ENCODE measurements around the gene TEX29. TPM values are rescaled to one million over a fixed set of nuclear protein-coding genes. Genes with fewer than 3 reads are reported as not detected.

TEX29 gene
- total and polyA plus RNA-seq, 2 donors, result 0.80 to 10.1 TPM

DNA sequence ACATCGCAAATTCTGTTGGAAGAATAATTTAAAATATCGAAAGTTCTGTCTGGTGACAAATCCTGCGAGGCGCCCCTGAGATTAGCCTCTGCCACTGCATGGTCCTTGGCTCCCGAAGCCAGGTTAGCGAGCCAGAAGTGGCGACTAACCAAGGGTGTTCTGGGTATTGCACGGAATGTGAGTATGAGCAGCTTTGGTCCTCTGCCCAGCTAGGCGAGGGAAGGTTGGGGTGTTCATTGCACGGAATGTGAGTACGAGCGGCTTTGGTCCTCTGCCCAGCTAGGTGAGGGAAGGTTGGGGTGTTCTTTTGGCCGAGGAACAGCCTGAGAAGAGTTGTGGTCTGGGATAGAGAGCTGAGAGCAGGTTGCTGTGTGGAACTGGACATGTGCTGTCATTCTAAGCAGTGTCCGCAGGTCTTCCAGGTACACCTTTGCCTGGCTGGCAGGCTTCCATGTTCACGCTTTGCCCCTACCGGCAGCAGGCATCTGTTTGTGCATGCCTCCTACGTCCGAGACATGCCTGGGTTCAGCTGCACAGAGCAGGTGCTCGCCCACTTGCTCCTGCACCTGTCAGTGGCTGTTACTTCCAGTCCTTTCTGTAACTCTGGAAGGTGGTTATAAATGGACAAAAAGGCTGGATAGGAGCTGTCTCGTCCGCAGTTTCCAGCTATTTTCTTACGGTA, 18.3 kb upstream of the TEX29 start:
- no peaks in the 10 kb centered on the region for H3K27me3 ChIP-seq (ENCODE audit: control insufficient read depth in 2 of 2, insufficient read depth in 1 of 2, low read length in 1 of 2)
- H3K36me3 ChIP-seq (ENCODE audit: control insufficient read depth in 2 of 2, insufficient read depth in 2 of 2, low read length in 1 of 2), result peaks cover 76 to 91% of the 10 kb centered on the region in 2 donors
- 96% methylated on average over 22 of the region's 22 CpGs for WGBS
- H3K4me1 ChIP-seq (ENCODE audit: control insufficient read depth in 2 of 2, insufficient read depth in 2 of 2, low read length in 2 of 2), result peaks cover 0 to 2% of the 10 kb centered on the region in 2 donors
- DNase-seq (ENCODE audit: low read depth in 6 of 9, low spot score in 9 of 9), result no peak
- H3K4me3 ChIP-seq (ENCODE audit: low read length in 2 of 2), result no peak overlapping the region
- H3K9me3 ChIP-seq (ENCODE audit: control insufficient read depth in 2 of 2, insufficient read depth in 1 of 2, low read length in 1 of 2), result peaks cover 0 to 1% of the 10 kb centered on the region in 2 donors
- H3K27ac ChIP-seq (ENCODE audit: low read depth in 1 of 2, low read length in 1 of 2), result no peak overlapping the region

DNA sequence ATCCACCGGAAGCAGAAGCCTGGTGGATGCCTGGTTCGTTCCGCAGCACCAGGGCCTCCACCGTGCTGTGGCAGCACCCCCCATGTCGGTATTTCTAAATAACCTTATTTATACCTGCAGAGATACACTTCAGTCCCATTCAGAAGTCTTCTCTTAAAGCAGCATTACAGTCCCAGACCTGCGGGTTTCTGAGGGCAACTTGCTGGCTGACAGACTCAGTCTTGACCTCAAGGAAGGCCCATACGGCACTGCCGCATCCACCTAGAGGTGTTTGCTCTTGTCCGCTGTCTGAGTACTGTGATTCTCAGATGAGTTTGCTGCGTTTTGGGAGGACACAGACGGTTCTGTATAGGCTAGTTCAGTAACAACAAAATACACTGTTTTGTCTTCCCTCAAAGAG, 16.9 kb upstream of the TEX29 start:
- Histone ChIP-seq H3K36me3 (ENCODE audit: control insufficient read depth in 2 of 2, insufficient read depth in 2 of 2, low read length in 1 of 2) (peaks cover 81 to 89% of the 10 kb centered on the region in 2 donors), H3K9me3 (ENCODE audit: control insufficient read depth in 2 of 2, insufficient read depth in 1 of 2, low read length in 1 of 2) (peaks cover 0 to 1% of the 10 kb centered on the region in 2 donors), H3K4me3 (ENCODE audit: low read length in 2 of 2) (no peak overlapping the region), H3K4me1 (ENCODE audit: control insufficient read depth in 2 of 2, insufficient read depth in 2 of 2, low read length in 2 of 2) (no peaks in the 10 kb centered on the region), H3K27ac (ENCODE audit: low read depth in 1 of 2, low read length in 1 of 2) (no peak overlapping the region), H3K27me3 (ENCODE audit: control insufficient read depth in 2 of 2, insufficient read depth in 1 of 2, low read length in 1 of 2) (no peaks in the 10 kb centered on the region)
- no peak for DNase-seq (ENCODE audit: low read depth in 6 of 9, low spot score in 9 of 9)
- 99% methylated on average over 11 of the region's 11 CpGs for WGBS

DNA sequence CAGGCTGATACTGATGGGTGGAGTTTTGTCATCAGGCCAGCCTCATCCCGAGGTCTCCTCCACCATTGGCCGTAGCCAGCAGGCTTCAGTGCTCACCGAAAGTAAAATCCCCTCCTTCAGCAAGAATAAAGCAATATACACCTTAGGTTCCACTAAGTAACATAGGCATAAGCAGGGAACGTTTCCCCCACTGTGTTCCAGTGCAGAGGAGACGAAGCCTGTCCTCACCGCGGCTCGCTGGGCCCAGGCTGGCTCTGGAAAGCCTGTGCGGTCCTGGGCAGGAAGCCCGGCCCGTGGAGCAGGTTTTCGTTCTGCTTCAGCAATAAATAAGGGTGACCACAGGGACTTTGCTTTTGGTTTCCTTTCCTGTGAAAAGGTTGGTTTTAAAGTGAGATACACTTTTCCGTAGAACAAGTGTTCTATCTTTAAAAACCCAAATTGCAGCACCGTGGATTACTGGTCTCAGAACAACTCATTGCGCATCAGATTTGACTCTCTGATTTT, 16.3 kb upstream of the TEX29 start:
- no peaks in the 10 kb centered on the region for H3K4me1 ChIP-seq (ENCODE audit: control insufficient read depth in 2 of 2, insufficient read depth in 2 of 2, low read length in 2 of 2)
- 93% methylated on average over 15 of the region's 15 CpGs for WGBS
- H3K27me3 ChIP-seq (ENCODE audit: control insufficient read depth in 2 of 2, insufficient read depth in 1 of 2, low read length in 1 of 2), result no peaks in the 10 kb centered on the region
- peaks cover 81 to 89% of the 10 kb centered on the region in 2 donors for H3K36me3 ChIP-seq (ENCODE audit: control insufficient read depth in 2 of 2, insufficient read depth in 2 of 2, low read length in 1 of 2)
- H3K9me3 ChIP-seq (ENCODE audit: control insufficient read depth in 2 of 2, insufficient read depth in 1 of 2, low read length in 1 of 2), result peaks cover 0 to 1% of the 10 kb centered on the region in 2 donors
- no peak for DNase-seq (ENCODE audit: low read depth in 6 of 9, low spot score in 9 of 9)
- no peak overlapping the region for H3K4me3 ChIP-seq (ENCODE audit: low read length in 2 of 2)
- H3K27ac ChIP-seq (ENCODE audit: low read depth in 1 of 2, low read length in 1 of 2), result no peak overlapping the region

DNA sequence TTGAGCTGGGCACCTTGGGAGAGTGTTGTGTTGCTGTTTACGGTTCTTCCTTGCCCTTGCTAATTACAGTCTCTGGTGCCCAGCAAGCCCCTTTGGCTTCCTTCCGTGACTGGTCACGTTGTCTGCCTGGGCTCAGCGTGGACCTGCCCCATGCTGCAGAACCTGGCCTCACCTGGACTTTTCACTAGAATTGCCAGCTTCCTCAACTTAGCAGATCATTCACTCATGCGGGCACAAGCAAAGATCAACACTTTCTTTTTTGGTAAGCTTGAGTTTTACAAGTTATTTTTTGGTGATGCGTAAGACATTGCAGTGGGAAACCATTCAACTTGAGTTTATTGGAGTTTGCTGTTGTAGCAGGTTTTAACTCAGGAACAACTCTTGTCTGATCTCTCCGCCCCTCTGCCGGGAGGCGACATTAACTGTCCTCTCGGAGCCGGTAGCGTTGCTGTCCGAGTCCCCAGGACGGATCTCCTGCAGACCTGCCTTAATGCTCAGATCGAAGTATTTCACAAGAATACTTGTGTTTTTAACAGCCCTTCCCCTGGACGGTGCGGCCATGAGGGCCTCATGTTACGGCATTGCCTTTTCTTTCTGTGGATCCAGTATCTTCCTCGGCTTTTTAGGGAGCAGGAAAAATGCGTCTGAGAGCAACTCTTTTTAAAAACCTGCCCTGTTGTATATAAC, 15.7 kb upstream of the TEX29 start:
- Histone ChIP-seq H3K27ac (ENCODE audit: low read depth in 1 of 2, low read length in 1 of 2) (no peak overlapping the region), H3K4me3 (ENCODE audit: low read length in 2 of 2) (no peak overlapping the region), H3K4me1 (ENCODE audit: control insufficient read depth in 2 of 2, insufficient read depth in 2 of 2, low read length in 2 of 2) (no peaks in the 10 kb centered on the region), H3K27me3 (ENCODE audit: control insufficient read depth in 2 of 2, insufficient read depth in 1 of 2, low read length in 1 of 2) (no peaks in the 10 kb centered on the region), H3K36me3 (ENCODE audit: control insufficient read depth in 2 of 2, insufficient read depth in 2 of 2, low read length in 1 of 2) (peaks cover 76 to 90% of the 10 kb centered on the region in 2 donors), H3K9me3 (ENCODE audit: control insufficient read depth in 2 of 2, insufficient read depth in 1 of 2, low read length in 1 of 2) (peaks cover 0 to 1% of the 10 kb centered on the region in 2 donors)
- DNase-seq (ENCODE audit: low read depth in 6 of 9, low spot score in 9 of 9), result no peak
- WGBS, result 98% methylated on average over 20 of the region's 20 CpGs

DNA sequence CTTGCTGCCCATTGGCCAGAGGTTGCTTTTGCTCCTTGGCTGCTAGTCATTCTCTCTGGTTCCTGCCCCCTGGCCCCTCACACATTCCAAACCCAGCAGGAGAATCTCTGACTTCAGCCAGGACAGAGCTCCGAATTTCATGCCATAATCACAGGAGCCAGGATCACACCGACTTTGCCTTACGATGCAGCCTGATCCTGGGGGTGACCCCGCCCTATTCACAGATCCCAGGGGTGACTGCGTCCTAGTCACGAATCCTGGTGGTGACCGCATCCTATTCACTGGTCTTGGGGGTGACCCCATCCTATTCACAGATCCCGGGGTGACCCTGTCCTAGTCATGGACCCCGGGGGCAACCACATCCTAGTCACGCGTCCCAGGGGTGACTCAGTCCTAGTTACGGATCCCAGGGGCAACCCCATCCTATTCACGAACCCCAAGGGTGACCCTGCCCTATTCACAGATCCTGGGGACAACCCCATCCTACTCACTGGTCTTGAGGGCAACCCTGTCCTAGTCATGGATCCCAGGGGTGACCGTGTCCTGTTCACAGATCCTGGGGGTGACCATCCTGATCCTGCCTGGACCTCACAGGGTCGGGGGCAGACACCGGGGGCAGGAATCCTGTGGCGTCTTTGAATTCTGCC, 7.4 kb upstream of the TEX29 start:
- Histone ChIP-seq H3K36me3 (ENCODE audit: control insufficient read depth in 2 of 2, insufficient read depth in 2 of 2, low read length in 1 of 2) (peaks cover 30 to 39% of the 10 kb centered on the region in 2 donors), H3K4me1 (ENCODE audit: control insufficient read depth in 2 of 2, insufficient read depth in 2 of 2, low read length in 2 of 2) (no peaks in the 10 kb centered on the region), H3K27ac (ENCODE audit: low read depth in 1 of 2, low read length in 1 of 2) (no peak overlapping the region), H3K9me3 (ENCODE audit: control insufficient read depth in 2 of 2, insufficient read depth in 1 of 2, low read length in 1 of 2) (peaks cover 2 to 18% of the 10 kb centered on the region in 2 donors), H3K4me3 (ENCODE audit: low read length in 2 of 2) (no peak overlapping the region), H3K27me3 (ENCODE audit: control insufficient read depth in 2 of 2, insufficient read depth in 1 of 2, low read length in 1 of 2) (no peaks in the 10 kb centered on the region)
- WGBS, result 99% methylated on average over 17 of the region's 17 CpGs
- DNase-seq (ENCODE audit: low read depth in 6 of 9, low spot score in 9 of 9), result no peak

DNA sequence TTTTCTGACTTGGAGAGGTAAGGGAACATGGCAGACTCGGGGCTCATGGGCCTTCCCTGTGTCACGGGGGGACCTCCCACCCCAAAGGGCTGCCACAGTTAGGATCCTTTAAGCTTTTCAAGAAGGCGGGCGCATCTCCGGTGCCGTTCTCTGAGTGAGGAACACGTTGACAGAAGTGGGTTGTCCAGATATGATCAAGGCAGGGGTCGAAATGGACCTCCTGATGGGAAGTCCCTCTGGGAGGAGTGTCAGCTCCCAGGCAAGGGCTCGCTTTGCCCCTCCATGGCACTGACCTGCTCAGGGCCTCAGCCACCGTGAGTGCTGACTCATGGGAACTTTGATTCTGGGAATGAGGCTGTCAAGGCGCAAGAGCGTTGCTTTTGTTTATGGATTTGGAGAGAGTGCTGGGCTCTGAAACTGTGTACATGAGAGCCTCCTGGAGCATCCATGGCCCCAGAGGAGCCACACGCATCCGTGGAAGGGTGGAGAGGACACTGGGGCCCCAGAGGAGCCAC, 6.5 kb upstream of the TEX29 start:
- H3K4me3 ChIP-seq (ENCODE audit: low read length in 2 of 2), result no peak overlapping the region
- 84% methylated on average over 14 of the region's 14 CpGs for WGBS
- no peaks in the 10 kb centered on the region for H3K27me3 ChIP-seq (ENCODE audit: control insufficient read depth in 2 of 2, insufficient read depth in 1 of 2, low read length in 1 of 2)
- no peaks in the 10 kb centered on the region for H3K4me1 ChIP-seq (ENCODE audit: control insufficient read depth in 2 of 2, insufficient read depth in 2 of 2, low read length in 2 of 2)
- peaks cover 2 to 18% of the 10 kb centered on the region in 2 donors for H3K9me3 ChIP-seq (ENCODE audit: control insufficient read depth in 2 of 2, insufficient read depth in 1 of 2, low read length in 1 of 2)
- no peak for DNase-seq (ENCODE audit: low read depth in 6 of 9, low spot score in 9 of 9)
- peaks cover 21 to 32% of the 10 kb centered on the region in 2 donors for H3K36me3 ChIP-seq (ENCODE audit: control insufficient read depth in 2 of 2, insufficient read depth in 2 of 2, low read length in 1 of 2)
- H3K27ac ChIP-seq (ENCODE audit: low read depth in 1 of 2, low read length in 1 of 2), result no peak overlapping the region

DNA sequence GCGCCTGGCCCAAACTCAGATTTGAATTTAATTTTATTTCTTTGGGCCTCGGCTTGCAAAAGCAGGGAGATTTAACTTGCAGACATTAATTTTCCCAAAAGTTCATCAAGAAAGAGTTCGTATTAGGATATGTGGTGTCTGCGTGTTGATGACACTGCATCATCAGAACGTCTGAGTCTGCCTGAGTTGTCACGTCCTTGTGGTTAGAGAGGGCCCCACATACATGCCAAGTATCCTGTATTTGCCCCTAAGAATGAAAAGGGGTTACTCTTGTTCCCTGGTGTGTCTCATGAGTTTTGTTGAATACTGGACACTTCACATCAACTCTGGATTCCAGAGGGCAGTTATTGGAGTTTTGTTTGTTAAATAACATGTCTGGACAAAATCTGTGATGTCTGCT, 5.6 kb upstream of the TEX29 start:
- no peak overlapping the region for H3K27ac ChIP-seq (ENCODE audit: low read depth in 1 of 2, low read length in 1 of 2)
- 82% methylated on average over 6 of the region's 6 CpGs for WGBS
- peaks cover 18 to 33% of the 10 kb centered on the region in 2 donors for H3K36me3 ChIP-seq (ENCODE audit: control insufficient read depth in 2 of 2, insufficient read depth in 2 of 2, low read length in 1 of 2)
- H3K27me3 ChIP-seq (ENCODE audit: control insufficient read depth in 2 of 2, insufficient read depth in 1 of 2, low read length in 1 of 2), result no peaks in the 10 kb centered on the region
- H3K9me3 ChIP-seq (ENCODE audit: control insufficient read depth in 2 of 2, insufficient read depth in 1 of 2, low read length in 1 of 2), result peaks cover 2 to 18% of the 10 kb centered on the region in 2 donors
- H3K4me1 ChIP-seq (ENCODE audit: control insufficient read depth in 2 of 2, insufficient read depth in 2 of 2, low read length in 2 of 2), result no peaks in the 10 kb centered on the region
- no peak for DNase-seq (ENCODE audit: low read depth in 6 of 9, low spot score in 9 of 9)
- no peak overlapping the region for H3K4me3 ChIP-seq (ENCODE audit: low read length in 2 of 2)

DNA sequence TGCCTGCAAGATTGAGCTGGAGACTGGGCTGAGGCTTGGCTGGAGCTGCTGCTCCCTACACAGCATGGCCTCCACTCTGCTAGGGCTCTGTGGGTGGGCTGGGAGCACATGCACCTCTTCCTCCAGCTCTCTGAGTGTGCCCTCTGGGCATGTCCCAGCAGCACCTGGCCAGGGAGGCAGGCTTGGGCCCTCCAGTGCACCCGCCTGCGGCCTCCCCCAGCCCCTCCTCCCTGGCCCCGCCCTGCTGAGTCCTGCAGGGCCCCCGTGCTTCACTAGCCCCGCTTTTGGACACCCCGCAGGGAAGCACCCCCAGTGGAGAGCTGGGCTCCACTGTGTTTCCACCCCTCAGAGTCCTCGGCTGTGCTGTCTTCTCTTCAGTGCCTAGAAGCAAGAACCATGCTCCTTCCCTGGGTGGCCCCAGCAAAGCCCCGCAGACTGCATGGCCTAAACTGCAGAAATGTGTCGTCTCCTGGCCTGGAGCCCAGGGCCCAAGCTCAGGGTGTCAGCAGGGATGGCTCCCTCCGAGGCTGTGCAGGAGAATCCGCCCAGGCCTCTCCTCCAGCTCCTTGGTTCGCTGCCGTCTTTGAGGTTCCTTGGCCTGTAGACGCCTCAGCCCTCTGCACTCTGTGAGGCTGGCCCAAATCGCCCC, 5.0 kb upstream of the TEX29 start:
- Histone ChIP-seq H3K4me1 (ENCODE audit: control insufficient read depth in 2 of 2, insufficient read depth in 2 of 2, low read length in 2 of 2) (no peaks in the 10 kb centered on the region), H3K27me3 (ENCODE audit: control insufficient read depth in 2 of 2, insufficient read depth in 1 of 2, low read length in 1 of 2) (no peaks in the 10 kb centered on the region), H3K4me3 (ENCODE audit: low read length in 2 of 2) (no peak overlapping the region), H3K9me3 (ENCODE audit: control insufficient read depth in 2 of 2, insufficient read depth in 1 of 2, low read length in 1 of 2) (peaks cover 2 to 18% of the 10 kb centered on the region in 2 donors), H3K36me3 (ENCODE audit: control insufficient read depth in 2 of 2, insufficient read depth in 2 of 2, low read length in 1 of 2) (peaks cover 18 to 33% of the 10 kb centered on the region in 2 donors), H3K27ac (ENCODE audit: low read depth in 1 of 2, low read length in 1 of 2) (no peak overlapping the region)
- no peak for DNase-seq (ENCODE audit: low read depth in 6 of 9, low spot score in 9 of 9)
- 94% methylated on average over 15 of the region's 15 CpGs for WGBS
